Activated CD8-positive, alpha-beta T cell treated with anti-CD3 and anti-CD28 coated beads, Interleukin-2, amount 10 ng/mL, durations not matched to agents 7 days and 5 days (primary cell): Measurements from ENCODE around the gene LRIG3. TPM values are rescaled to one million over a fixed set of nuclear protein-coding genes. Genes with fewer than 3 reads are reported as not detected.
"Not testable (repeated sequence)": the region's sequence is repeated elsewhere in the genome, so short reads cannot be mapped to it uniquely, and the experiment has no call there.

Experiments
- ATAC-seq: fragments of 150-1000 bp; cut with Tn5 transposase; one replicate; pipeline ENCODE4 v1.10.0; 2021; ENCODE audit warnings: moderate library complexity
- CTCF ChIA-PET: fragments of 350-600 bp; sonication (Branson Sonifier 250); formaldehyde crosslinking; loops from one replicate; lab custom pipeline; 2021; ENCODE audit warnings: antibody characterized with exemption; lab: Charles Lee
- POLR2A ChIA-PET: fragments of 350-600 bp; sonication (Branson Sonifier 250); formaldehyde crosslinking; loops from one replicate; lab custom pipeline; 2021; ENCODE audit warnings: antibody characterized with exemption; lab: Charles Lee
- DNase-seq: peaks from one replicate; pipeline ENCODE4 v3.0.0-alpha.2; 2020
- H3K27ac Mint-ChIP-seq: one replicate; pipeline ENCODE4 v1.8.0; 2021; ENCODE audit warnings: mild to moderate bottlenecking, mixed read lengths
- H3K27me3 Mint-ChIP-seq: one replicate; pipeline ENCODE4 v1.8.0; 2021; ENCODE audit warnings: low read depth, mixed read lengths
- H3K36me3 Mint-ChIP-seq: one replicate; pipeline ENCODE4 v1.8.0; 2021; ENCODE audit warnings: low read depth, mixed read lengths
- H3K4me1 Mint-ChIP-seq: one replicate; pipeline ENCODE4 v1.8.0; 2021; ENCODE audit warnings: low read depth, mixed read lengths
- H3K4me3 Mint-ChIP-seq: one replicate; pipeline ENCODE4 v1.8.0; 2021; ENCODE audit warnings: mild to moderate bottlenecking, mixed read lengths
- H3K9me3 Mint-ChIP-seq: one replicate; pipeline ENCODE4 v1.8.0; 2022; ENCODE audit warnings: mixed read lengths; ENCODE audit not compliant: insufficient read depth
- total RNA-seq, 2 experiments: library from RNA; stranded (reverse); gene quantifications; one replicate each; pipeline ENCODE4 v1.2.3, GENCODE V29; 2021

The LRIG3 gene
- total RNA-seq, 2 experiments from 2014 or later, result not detected

DNA sequence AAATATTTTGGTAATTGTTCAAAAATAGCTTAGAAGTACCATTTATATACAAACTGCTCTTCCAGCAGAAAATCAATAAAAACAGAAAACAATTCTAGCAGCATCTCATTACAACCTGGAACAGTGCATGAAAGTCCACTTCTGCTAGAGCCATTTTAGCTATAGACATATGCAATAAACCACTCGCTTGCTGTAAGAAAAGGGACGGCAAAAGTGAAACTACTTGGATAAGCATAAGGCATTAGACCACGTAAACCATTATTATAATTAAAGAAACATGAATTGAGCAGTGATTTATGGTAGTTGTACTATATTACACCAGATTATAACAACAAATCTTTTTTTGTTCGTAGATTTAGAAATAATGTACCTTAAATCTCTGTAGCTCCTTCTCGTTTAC lies 48.7 kb downstream of the LRIG3 start:
- no peak for DNase-seq
- Mint-ChIP-seq H3K9me3 (no peaks in the 10 kb centered on the region), H3K4me1 (no peaks in the 10 kb centered on the region), H3K4me3 (no peak overlapping the region), H3K27me3 (no peaks in the 10 kb centered on the region), H3K36me3 (no peaks in the 10 kb centered on the region), H3K27ac (no peak overlapping the region)
- ChIA-PET POLR2A (no interaction called here), CTCF (no interaction called here)
- ATAC-seq, result no peak

DNA sequence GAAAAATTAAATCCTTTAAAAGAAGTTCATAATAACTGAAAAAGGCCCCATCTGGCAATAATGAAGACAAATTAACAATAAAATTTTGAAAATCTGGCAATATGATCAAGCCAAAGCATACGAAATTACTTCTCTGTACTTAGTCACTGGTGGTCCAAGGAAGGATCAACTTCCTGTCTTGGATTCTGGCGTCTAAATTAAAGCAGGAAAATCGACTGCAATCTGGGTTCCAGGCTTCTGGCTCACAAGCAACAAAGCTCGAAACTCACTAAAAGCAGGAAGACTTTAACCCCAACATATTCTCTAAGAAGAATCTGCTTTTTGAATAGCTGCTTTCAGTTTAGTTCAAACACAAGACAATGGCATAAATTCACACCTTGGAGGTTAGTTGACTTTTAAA lies 49.7 kb downstream of the LRIG3 start:
- CTCF ChIA-PET, result no interaction called here
- no peaks in the 10 kb centered on the region for H3K27me3 Mint-ChIP-seq

DNA sequence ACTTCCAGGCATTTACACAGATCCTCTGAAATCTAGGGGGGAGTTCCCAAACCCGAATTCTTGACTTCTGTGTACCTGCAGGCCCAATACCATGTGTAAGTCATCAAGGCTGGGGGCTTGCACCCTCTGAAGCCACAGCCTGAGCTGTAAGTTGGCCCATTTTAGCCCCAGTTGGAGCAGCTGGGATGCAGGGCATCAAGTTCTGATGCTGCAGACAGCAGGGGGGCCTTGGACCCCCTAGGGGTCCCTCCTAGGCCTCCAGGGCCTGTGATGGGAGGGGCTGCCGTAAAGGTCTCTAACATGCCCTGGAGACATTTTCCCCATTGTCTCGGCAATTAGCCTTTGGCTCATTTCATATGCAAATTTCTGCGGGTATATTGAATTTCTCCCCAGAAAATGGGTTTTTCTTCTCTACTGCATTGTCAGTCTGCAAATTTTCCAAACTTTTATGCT lies 59.5 kb downstream of the LRIG3 start:
- Mint-ChIP-seq H3K27me3 (no peaks in the 10 kb centered on the region), H3K4me3 (no peak overlapping the region), H3K36me3 (no peaks in the 10 kb centered on the region), H3K9me3 (no peaks in the 10 kb centered on the region), H3K4me1 (no peaks in the 10 kb centered on the region), H3K27ac (no peak overlapping the region)
- no peak for DNase-seq
- POLR2A ChIA-PET, result no interaction called here
- ATAC-seq, result no peak
- CTCF ChIA-PET, result no interaction called here

More for the DNA sequence above, 49.7 kb downstream of the LRIG3 start:
- H3K36me3 Mint-ChIP-seq, result no peaks in the 10 kb centered on the region
- DNase-seq, result no peak
- no peaks in the 10 kb centered on the region for H3K4me1 Mint-ChIP-seq
- no peak overlapping the region for H3K27ac Mint-ChIP-seq
- ATAC-seq, result no peak
- H3K9me3 Mint-ChIP-seq, result no peaks in the 10 kb centered on the region
- POLR2A ChIA-PET, result no interaction called here
- H3K4me3 Mint-ChIP-seq, result no peak overlapping the region

GRCh38 chr12:58860056-58860787 lies 60.1 kb downstream of the LRIG3 start:
- POLR2A ChIA-PET, result no interaction called here
- no peaks in the 10 kb centered on the region for H3K27me3 Mint-ChIP-seq
- H3K36me3 Mint-ChIP-seq, result no peaks in the 10 kb centered on the region
- no peak overlapping the region for H3K27ac Mint-ChIP-seq
- H3K4me1 Mint-ChIP-seq, result no peaks in the 10 kb centered on the region
- CTCF ChIA-PET, result no interaction called here
- DNase-seq, result no peak
- H3K4me3 Mint-ChIP-seq, result no peak overlapping the region
- H3K9me3 Mint-ChIP-seq, result no peaks in the 10 kb centered on the region
- no peak for ATAC-seq

DNA sequence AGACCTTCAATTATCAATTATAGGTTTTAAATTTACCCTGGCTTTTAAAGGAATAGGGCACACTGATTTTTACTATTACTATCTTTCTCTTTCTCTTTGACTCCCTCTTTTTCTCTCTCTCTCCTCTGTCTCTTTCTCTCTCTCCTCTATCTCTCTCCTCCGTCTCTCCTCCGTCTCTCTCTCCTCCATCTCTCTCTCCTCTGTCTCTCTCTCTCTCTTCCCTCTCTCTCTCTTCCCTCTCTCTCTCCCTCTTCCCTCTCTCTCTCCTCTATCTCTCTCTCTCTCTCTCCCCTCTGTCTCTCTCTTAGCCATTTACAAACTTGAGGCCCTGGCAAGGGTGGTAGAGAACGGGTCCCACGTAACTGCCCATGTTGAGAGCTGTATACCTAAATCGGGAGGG lies 62.3 kb downstream of the LRIG3 start:
- H3K36me3 Mint-ChIP-seq, result no peaks in the 10 kb centered on the region
- CTCF ChIA-PET, result no interaction called here
- no peaks in the 10 kb centered on the region for H3K9me3 Mint-ChIP-seq
- H3K27ac Mint-ChIP-seq, result no peak overlapping the region
- no peak overlapping the region for H3K4me3 Mint-ChIP-seq
- no peak for ATAC-seq
- no peaks in the 10 kb centered on the region for H3K4me1 Mint-ChIP-seq
- H3K27me3 Mint-ChIP-seq, result no peaks in the 10 kb centered on the region
- DNase-seq, result no peak
- POLR2A ChIA-PET, result no interaction called here

- H3K4me3 Mint-ChIP-seq, H3K9me3 Mint-ChIP-seq, H3K27ac Mint-ChIP-seq, H3K36me3 Mint-ChIP-seq, ATAC-seq, H3K27me3 Mint-ChIP-seq, H3K4me1 Mint-ChIP-seq, POLR2A ChIA-PET, CTCF ChIA-PET, DNase-seq: not testable (repeated sequence)
Observed at GRCh38 chr12:58857206-58857605, 63.1 kb downstream of the LRIG3 start.

GRCh38 chr12:58855630-58856029 lies 64.7 kb downstream of the LRIG3 start:
- not testable (repeated sequence) for ATAC-seq

DNA sequence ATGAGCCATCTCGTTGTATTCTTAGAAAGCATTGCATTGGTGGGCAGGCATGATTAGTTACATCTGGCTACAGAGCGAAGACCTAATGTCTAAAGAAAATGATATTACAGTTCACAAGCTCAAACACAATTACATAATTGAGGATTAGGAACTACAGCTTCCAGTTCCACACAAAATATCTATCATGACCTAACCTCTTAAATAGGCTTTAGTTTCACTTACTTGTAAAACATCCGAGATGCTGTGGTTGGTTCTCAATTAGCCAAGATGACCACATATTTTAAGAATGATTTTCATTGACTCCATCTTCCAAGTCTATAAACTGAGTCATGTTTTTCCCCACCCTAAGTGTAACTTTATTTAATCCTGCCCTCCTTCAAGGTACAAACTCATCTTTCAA lies 69.5 kb downstream of the LRIG3 start:
- CTCF ChIA-PET, result no interaction called here
- Mint-ChIP-seq H3K27ac (no peak overlapping the region), H3K9me3 (no peaks in the 10 kb centered on the region), H3K27me3 (no peaks in the 10 kb centered on the region), H3K4me3 (no peak overlapping the region), H3K36me3 (no peaks in the 10 kb centered on the region), H3K4me1 (no peaks in the 10 kb centered on the region)
- no peak for ATAC-seq
- DNase-seq, result no peak
- POLR2A ChIA-PET, result no interaction called here

More at GRCh38 chr12:58855630-58856029, 64.7 kb downstream of the LRIG3 start:
- H3K9me3 Mint-ChIP-seq, H3K4me1 Mint-ChIP-seq, H3K27ac Mint-ChIP-seq, H3K36me3 Mint-ChIP-seq, H3K27me3 Mint-ChIP-seq, CTCF ChIA-PET, H3K4me3 Mint-ChIP-seq, POLR2A ChIA-PET, DNase-seq: not testable (repeated sequence)

DNA sequence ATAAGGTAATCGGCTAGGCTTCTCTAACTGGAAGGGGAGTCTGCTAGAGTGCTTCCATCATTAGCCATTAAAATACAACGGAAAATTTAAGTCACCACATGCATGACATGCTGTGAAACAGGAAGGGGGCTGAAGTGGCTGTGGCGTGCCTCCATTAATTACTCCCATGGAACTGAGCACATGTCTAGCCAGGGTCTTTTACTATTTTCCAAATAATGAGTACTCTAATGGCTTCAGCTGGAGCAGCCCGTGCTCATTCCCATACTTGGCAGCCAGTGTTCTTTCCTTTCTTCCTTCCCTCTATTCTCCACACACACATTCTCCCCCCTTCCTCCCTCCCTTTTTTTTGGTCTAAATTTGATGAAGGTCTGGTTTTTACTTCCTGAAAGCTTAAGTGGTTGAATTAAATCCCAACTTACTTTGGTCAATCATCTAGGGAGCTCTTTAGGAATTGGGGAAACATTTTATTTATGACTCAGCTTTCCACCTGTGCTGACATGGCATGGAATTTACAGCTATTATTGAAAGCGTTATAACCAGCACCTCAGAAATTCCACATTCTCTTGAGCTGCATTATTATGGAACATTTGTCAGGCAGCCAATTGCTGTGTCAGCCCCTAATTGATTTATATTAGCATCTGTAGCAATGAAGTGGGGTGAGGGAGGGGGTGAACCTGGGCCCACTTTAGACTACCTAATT lies 72.3 kb downstream of the LRIG3 start:
- H3K4me3 Mint-ChIP-seq, result no peak overlapping the region
- ATAC-seq, result no peak
- POLR2A ChIA-PET, result no interaction called here
- no peaks in the 10 kb centered on the region for H3K36me3 Mint-ChIP-seq
- no peaks in the 10 kb centered on the region for H3K4me1 Mint-ChIP-seq
- H3K27ac Mint-ChIP-seq, result no peak overlapping the region
- H3K27me3 Mint-ChIP-seq, result no peaks in the 10 kb centered on the region
- CTCF ChIA-PET, result no interaction called here
- no peaks in the 10 kb centered on the region for H3K9me3 Mint-ChIP-seq
- no peak for DNase-seq

DNA sequence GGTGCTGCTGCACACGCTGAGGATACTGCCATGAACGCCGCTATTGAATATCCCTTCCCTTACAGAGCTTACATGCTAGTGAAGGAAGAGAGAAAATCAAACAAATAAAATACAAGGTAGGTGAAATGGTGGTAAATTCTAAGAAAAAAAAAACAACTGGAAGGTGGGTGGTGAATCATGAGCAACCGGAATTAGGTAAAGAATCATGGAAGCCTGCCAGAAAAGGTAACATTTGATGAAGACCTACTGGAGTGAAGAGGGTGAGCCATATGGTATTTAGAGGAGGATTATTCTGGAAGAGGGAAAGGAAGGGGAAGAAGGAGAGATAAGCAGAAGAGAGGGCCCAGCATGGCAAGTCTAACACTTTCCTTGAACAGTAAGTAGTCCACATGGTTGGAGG lies 76.1 kb downstream of the LRIG3 start:
- no peaks in the 10 kb centered on the region for H3K9me3 Mint-ChIP-seq
- CTCF ChIA-PET, result no interaction called here
- DNase-seq, result no peak
- POLR2A ChIA-PET, result no interaction called here
- no peaks in the 10 kb centered on the region for H3K36me3 Mint-ChIP-seq
- no peaks in the 10 kb centered on the region for H3K27me3 Mint-ChIP-seq
- no peak for ATAC-seq
- no peak overlapping the region for H3K4me3 Mint-ChIP-seq
- H3K4me1 Mint-ChIP-seq, result no peaks in the 10 kb centered on the region
- H3K27ac Mint-ChIP-seq, result no peak overlapping the region

GRCh38 chr12:58841058-58841798 lies 79.1 kb downstream of the LRIG3 start:
- H3K27ac Mint-ChIP-seq, result no peak overlapping the region
- no peak overlapping the region for H3K4me3 Mint-ChIP-seq
- ChIA-PET POLR2A (no interaction called here), CTCF (no interaction called here)
- no peaks in the 10 kb centered on the region for H3K4me1 Mint-ChIP-seq
- no peaks in the 10 kb centered on the region for H3K9me3 Mint-ChIP-seq
- ATAC-seq (no peak), DNase-seq (no peak)
- H3K36me3 Mint-ChIP-seq, result no peaks in the 10 kb centered on the region
- no peaks in the 10 kb centered on the region for H3K27me3 Mint-ChIP-seq

- no peaks in the 10 kb centered on the region for H3K36me3 Mint-ChIP-seq
- POLR2A ChIA-PET, result no interaction called here
- H3K27me3 Mint-ChIP-seq, result no peaks in the 10 kb centered on the region
- DNase-seq (no peak), ATAC-seq (no peak)
- CTCF ChIA-PET, result no interaction called here
- H3K4me3 Mint-ChIP-seq, result no peak overlapping the region
- H3K4me1 Mint-ChIP-seq, result no peaks in the 10 kb centered on the region
- H3K27ac Mint-ChIP-seq, result no peak overlapping the region
- no peaks in the 10 kb centered on the region for H3K9me3 Mint-ChIP-seq
Observed at GRCh38 chr12:58833853-58834252, 86.5 kb downstream of the LRIG3 start.
